DMS 273 (cell line): ENCODE data around the gene FARSA.
"Not testable (repeated sequence)": the region's sequence is repeated elsewhere in the genome, so short reads cannot be mapped to it uniquely, and the experiment has no call there.

Experiments
- DNase-seq: peaks from one replicate; lab custom pipeline; 2025; ENCODE audit not compliant: unreplicated experiment; lab: John Stamatoyannopoulos, UW

FARSA gene

DNA sequence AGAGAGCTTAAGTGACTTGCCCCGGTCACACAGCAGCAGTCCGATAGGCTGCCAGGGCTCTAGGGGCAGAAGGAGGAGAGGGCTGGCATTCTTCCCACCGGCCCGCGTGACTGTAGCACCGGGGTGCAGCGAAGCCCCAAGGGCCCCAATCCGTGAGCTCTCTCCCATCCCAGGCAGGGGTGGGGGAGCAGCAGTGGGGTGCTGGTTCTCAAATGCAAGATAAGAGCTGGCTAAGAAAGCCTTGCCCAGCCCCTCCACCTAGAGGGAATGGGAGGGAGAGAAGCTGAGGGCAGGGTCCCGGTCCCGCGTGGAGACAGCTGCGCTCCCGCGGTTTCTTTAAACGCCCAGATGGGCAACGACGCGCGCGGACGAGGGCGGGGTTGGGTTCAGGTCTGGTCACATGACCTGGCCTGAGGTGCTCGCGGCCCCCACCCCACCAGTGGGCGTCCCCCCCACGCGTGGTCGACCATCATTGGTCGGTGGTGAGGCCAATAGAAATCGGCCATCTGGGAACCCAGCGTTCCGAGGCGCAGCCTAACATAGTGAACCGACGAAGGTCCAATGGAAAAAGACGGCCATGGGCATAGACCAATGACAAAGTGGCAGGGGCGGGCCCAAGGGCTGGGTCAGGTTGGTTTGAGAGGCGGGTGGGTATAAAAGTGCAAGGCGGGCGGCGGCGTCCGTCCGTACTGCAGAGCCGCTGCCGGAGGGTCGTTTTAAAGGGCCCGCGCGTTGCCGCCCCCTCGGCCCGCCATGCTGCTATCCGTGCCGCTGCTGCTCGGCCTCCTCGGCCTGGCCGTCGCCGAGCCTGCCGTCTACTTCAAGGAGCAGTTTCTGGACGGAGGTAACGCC, 4.6 kb upstream of the FARSA start, which contains the start of gene CALR:
TSS of gene CALR (plus strand) at position 683 of the 852 bp plus-strand sequence. CDS start at position 754, 71 bp downstream.
- DNase-seq, result peak; percentile 100

DNA sequence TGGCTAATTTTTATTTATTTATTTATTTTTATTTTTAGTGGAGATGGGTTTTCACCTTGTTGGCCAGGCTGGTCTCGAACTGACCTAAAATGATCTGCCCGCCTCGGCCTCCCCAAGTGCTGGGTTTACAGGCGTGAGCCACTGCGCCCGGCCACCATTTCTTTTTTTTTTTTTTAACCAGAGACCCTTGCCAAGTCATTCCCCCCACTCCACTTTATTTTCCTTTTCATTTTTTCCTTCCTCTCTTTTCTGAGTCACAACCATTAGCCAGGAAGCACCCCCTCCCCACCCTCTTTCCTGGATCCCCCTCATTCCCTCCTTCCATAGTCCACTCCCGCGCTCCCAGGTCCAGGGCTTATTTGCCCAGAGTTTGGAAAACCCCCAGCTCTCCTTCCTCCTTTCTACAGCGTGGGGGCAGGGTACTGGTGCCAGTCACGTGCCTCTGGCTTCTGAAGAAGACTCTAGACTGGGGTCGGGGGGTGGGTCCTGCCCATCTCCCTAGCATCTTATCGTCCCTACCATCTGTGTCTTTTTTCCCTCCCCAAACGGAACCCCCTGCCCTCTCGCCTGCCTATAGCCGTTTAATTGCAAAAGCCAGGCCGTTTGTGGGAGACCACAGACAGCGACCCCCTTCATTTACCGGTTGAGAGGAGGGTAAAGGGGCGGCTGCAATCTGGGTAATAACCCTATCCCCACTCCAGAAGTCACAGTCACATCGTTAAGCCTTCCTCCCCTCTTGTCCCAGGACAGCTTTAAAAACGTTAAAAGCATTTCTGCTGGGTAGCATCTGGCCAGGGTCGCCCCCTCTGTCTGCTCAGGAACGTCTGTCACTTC, 3.8 kb upstream of the FARSA start:
- peak; percentile 84 for DNase-seq

DNA sequence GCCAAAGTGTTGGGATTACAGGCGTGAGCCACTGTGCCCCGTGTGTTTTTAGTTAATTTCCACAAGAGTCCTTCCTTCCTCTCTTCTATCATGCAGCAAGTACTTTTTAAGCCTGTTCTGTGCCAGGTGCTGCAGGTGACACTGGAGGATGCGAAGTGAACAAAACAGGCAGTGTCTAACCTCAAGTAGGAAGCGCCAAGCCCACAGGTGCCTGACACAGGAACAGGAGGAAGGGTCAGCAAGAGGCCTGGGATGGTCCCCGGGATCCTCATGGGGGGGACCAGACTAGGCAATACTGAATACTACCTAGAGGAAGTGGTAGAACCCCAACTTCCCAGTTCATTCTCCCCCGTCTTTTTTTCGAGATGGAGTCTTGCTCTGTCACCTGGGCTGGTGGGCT, 3.1 kb upstream of the FARSA start:
- DNase-seq, result no peak

DNA sequence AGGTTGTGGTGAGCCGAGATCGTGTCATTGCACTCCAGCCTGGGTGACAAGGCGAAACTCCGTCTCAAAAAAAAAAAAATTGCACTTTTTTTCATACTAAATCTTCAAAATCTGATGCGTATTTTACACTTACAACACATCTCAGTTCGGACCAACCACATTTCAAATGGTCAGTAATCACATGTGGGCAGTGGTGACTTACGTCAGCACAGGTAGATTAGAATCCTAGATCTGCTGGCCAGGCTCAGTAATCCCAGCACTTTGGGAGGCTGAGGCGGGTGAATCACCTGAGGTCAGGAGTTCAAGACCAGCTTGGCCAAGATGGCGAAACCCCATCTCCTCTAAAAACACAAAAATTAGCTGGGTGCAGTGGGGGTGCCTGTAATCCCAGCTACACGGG, 1.6 kb upstream of the FARSA start:
- no peak for DNase-seq

DNA sequence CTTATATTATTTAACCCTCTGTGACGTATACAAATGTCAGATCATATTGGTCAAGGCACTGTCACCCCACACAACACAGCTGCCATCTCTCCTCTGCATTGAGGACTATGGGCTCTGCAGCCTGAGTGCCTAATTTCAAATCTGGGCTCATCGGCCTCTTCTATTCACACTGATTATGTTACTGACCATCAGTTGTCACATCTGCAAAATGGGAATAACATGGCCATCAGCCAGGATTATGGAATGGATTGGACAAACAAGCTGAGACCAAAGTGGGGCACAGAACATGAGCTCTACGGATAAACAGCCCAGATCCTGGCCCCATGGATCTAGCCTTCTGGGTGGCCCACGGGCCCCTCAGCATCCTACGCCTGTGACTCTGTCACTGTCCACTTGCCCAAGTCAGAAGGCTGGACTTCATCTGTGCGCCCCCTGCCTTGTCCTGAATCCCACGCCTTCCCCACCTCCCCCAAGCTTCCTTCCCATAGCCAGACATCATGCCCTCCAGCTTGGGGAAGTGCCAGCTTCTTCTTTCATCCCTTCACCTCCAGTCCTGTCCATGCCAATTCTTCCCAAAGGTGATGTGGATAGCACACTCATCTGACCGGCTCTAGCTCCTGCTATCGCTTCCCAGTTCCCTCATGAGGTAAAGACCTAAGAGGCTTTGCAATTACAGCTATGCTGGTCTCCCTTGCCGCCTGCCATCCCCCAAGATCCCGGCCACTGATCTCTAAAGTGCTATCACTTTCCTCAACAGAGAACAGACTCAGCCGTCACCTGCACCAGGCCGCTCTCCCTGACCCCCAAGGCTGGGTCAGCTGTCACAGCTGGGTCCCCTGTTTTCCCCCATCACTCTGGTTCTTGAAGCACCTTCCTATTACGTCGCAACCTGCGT, 872 bp downstream of the FARSA start:
- DNase-seq, result no peak

DNA sequence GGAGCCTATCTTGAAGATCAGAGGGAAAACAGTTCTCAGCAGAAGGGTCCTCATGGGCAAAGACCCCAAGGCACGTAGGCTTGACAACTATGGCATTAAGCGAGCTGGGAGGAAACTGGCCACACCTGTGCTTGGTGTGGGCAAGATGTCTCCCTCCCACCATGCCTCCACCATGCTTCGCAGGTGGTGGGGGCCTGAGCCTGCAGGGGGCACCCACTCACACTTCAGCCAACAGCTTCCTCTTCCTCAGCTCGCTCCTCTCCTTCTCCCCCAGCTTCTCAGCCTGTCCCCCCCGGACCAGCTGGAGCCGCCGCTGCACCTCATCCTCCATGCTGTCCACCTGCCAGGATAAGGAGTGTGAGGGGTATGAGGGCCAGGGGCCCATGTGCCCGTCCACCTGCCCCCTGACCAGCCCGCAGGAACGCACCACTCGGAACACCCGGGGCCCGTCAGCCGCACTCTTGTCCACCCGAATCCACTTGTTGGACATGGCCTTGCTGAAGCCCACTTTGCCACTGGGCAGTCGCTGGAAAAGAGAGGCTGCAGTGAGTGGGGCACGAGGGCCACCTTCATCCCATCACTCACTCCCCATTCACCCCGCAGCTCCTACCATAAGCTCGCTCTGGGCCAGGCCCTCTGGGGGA, 3.4 kb downstream of the FARSA start:
- DNase-seq, result no peak

DNA sequence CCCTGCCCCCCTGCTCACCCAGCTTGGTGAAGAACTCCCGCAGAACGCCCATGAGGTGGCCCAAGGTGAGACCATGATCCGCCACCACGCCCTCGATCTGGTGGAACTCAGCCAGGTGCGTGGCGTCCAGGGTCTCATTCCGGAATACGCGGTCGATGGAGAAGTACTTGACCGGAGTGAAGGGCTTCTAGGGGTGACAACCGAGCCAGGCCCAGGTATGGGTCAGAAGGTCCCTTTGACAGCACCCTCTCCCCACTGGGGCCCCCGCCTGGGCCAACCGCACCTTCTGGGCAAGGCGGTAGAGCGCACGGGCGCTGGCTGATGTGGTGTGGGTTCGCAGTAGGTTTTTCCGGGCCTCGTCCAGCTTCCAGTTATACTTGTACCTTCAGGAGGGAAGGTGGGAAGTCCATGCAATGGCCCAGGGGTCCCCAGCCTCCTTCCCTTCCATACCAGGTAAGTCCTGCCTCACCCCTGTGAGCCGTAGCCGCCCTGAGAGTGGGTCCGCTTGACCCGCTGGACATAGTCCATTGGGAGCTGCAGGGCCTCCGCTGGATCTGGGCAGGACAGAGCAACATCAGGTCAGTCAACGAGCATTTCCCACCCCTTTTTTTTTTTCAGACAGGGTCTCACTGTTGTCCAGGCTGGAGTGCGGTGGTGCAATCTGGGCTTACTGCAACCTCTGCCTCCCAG, 8.7 kb downstream of the FARSA start:
- no peak for DNase-seq

DNA sequence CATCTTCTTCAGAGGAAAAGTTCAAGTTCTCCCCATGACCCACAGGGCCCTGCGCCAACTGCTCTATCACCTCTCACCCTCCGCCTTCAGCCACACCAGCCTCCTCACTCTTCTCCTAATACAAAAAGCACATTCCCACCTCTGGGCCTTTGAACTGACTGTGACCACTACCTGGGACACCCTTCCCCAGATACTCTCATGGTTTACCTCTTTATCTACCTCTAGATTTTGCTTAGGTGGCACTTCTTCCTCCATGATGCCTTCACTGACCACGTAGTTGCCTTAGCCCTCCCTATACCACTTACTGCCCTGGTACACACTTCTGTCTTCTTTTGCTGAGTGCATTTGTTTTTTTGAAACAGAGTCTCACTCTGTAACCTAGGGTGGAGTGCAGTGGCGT, 10.6 kb downstream of the FARSA start:
- no peak for DNase-seq

DNA sequence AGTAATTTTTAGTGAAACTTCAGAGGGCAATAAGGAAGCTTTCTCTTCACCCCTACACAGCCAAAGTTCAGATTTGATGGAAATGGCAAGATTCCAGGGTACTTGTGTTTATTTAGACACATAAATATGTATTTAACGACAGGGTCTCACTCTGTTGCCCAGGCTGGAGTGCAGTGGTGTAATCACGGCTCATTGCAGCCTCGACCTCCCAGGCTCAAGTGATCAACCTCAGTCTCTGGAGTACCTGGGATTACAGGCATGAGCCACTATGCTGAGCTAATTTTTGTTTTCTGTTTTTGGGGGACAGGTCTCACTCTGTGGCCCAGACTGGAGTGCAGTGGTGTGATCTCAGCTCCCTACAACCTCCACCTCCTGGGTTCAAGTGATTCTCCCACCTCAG, 12.5 kb downstream of the FARSA start:
- no peak for DNase-seq

DNA sequence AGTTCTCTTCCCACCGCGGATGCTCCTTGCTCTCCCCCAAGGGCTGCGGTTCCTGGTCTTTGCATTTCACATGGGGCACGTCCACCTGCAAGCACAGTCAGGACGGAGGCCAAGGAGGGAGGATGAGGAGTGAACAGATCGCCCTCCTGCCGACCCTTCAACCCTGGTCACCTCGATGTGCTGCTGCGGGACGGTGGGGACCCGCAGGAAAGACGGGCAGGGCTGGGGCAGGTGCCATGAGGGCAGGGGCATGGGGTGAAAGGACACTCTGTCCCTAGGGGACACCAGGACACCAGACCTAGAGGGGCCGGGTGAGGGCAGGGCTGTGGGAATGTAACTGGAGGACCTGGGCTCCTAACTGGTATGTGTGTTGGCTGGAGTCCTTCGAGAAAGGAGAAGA, 15.3 kb downstream of the FARSA start:
- DNase-seq, result no peak

DNA sequence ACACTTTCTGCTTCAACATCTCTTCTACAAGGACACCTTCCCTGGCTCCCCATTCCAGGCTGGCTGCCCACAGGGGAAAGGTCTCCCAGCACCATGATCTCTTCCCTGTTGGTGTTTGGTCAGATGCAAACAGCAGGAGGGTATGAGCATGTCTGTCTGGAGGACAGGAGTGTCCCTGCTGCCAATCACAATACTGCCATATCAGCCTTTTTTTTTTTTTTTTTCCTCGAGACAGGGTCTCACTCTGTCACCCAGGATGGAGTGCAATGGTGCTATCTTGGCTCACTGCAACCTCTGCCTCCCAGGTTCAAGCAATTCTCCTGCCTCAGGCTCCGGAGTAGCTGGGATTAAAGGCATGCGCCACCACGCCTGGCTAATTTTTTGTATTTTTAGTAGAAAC, 17.7 kb downstream of the FARSA start:
- not testable (repeated sequence) for DNase-seq

DNA sequence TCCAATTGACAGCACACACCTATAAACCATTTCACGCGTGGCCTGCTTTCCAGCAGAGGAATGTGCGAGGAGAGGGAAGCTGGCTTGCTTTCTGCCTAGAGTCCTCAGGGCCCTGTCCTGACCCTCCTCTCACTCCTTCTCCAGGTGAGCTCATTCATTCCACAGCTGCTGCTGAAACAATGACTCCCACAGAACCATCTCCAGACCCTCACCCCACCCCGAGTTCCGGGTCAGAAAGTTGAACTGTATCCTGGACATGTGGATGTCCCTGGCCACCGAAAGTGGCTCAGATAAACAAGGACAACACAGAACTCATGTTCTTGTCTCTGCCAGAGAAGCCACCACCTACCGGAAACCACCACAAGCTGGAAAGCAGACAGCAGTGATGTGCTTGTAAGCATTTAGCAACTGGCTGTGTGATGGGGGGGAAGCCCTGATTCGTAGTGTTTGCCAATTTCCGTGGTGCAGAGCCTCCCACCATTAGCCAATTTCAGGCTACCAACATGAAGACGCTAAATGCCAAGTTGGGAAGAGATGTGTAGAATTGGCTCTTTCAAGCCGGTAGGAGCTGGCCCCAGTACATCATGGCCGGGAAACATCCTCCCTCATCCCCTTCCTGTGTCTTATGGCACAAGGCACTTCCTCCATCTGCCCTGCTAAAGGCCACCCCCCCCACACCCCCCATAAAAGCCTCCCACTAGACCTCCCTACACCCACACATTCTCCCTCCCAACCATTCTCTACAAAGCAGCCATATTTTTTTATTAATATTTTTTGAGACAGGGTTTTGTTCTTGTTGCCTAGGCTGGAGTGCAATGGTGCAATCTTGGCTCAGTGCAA, 19.4 kb downstream of the FARSA start:
- peak; percentile 50 for DNase-seq

DNA sequence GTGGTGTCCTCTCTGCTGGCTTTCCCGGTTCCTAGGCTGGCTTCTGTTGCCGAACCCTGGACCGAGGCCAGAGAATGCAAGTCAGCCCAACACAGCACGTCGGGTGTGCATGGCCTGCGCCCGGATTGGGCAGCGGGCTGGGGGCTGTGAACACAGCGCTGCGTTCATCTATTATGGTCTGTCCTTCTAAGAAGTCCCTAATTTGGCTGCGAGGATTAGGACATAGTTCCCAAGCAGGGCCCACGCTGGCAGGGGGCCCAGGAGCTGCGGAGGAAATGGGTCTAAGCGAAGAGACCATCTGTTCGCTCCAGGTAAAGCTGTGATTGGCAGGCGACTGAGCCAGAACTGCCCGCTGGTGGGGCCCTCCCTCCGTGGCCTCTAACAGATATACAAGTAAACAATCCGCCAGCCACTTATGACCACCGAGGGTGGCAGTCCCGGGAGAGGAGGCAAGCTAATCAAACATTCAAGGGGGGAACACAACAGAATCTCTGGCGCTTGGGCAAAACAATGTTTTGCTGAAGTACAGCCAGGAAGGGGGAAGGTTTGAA, 20.4 kb downstream of the FARSA start:
- DNase-seq, result peak; percentile 99

DNA sequence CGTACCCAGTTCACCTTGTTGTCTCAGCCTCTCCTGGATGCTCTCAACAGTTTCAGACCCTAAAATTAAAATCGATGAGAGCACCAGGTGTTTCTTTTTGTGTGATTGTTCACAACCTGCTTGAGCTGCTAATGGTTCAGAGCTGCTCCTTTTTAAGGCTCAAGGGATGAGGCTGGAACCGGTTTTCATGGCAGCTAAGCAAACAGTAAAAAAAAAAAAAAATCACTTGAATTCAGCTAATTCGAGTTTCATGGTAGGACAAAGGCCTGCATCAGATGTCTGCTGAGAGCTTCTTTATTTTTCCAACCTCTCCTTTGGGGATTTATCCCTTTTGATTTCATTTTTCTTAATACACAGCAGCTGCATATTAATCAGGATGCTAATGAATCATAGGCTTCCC, 20.9 kb downstream of the FARSA start:
- DNase-seq, result no peak

DNA sequence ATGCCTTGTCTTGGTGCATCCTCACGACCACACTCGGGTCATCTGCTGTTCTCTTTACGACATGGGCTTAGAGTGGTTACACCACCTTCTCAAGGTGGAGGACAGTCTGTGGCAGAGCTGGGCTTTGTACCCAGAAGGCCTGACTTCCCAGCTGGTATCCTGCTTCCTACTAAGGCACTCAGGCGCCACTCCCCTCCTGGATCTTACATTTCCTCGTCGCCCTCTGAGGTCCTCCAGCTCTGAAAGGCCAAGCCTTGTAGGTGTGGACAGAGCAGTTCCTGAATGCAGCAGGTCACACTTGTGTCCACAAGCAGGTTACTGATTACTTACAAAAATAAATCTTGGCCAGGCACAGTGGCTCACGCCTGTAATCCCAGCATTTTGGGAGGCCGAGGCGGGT, 26.3 kb downstream of the FARSA start:
- no peak for DNase-seq

DNA sequence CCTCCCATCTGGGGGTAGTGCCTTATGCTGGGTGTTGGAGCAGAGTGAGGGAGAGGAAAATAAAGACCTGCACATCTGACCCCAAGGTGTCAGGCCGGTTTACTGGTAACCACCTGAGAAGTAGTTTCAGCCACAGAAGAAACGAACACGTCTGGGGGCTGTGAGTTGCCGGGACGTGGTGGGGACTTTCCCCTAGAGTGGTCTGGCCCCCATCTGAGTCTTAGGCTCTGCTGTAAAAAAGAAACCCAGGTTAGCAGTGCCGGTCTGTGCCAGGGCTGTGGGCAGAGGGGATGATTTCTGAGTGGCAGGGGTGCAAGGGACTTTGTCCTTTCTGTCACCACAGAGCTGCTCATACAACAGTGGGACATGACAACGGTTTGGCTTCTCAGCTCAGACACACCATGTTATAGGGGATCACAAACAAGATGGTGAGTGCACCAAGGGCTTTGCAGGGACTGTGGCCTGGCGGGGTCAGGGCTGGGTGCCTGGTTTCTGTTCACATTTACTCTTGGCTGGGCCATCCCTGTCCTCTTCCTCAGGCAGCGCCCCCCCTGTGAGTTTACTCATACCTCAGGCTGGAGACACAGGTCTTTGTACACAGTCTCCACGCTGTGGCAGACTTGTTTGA, 33.5 kb downstream of the FARSA start:
- no peak for DNase-seq

DNA sequence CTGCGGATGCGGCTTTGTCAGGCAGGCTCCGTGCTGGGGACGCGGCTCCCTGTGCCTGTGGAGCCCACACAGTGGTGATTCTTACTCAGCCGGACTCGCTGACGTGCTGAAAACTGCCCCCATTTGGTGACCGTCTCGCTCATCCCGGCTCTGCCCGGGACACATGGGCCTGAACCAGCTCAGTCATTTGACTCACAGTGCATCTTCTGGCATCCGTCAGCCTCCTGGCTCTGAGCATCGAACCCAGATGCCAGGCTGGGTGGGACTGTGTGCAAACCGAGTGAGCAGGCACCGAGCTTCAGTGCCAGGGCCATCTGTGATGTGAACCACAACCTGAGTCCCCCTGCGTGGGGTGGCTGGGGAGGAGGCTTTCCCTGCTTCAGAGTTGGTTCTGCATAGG, 37.1 kb downstream of the FARSA start:
- DNase-seq, result no peak

DNA sequence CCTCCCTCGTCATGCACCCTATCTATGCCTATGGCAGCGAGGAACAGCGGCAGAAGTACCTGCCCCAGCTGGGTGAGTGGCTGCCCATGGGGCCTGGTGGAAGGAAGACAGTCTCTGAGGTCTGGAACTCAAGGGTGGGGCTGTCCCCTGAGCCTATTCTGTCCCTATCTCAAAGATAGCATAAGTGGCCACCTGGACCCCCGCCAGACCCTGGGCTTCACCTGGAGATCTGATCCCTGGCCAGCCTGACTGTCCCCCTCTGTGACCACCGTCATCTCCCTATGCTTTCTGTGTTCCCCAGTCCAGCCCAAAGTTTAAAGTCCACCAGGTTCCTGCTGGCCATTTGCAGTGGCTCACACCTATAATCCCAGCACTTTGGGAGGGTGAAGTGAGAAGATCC, 39.9 kb downstream of the FARSA start:
- DNase-seq, result no peak
